ENCODE measurements around the gene NTN5. TPM values are rescaled to one million over a fixed set of nuclear protein-coding genes. Genes with fewer than 3 reads are reported as not detected.

NTN5 gene
- total and polyA plus RNA-seq, 2 of the 4 experiments (the other 2 are of a cell fraction): 0.19 TPM; not detected in 1

DNA sequence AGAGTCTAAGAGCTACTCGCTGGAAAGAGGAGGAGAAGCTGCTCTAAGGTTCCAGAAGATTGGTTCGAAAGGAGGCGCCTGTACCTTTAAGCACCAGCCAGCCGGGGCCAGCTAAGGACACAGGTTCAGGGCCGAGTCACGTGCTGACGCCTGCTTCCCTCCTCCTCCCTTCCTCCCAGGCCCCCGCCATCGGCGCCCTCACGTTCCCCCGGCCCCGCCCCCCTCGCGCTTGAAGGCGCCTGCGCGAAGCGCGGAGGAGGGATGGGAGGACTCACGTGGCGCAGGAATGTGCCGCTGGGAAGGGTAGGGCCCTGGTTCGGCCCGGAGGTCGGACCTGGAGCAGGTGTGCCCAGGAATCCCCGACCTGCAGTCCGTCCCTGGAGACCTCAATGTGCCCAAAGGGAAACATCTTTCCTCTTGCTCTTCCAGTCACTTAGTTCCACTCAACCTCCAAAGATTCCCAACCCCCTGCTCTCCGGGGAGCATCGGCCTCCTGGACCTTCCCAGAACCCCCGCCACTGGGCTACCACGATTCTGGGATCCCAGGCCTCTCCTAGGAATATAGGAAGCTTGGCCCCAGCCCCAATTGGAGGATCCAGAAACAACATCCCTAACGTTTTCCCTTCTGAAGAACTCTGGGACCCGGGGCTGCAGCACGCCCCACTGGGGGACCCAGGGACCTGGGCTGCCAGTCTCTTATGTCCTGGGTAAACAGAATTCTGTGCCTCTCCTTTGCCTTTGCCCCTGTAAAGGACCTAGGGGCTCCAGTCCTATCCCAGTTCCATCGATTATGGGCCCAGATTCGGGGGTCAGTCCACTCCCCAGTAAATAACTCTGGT, 38.2 kb downstream of the NTN5 start:
- intact Hi-C loops (cut with micrococcal nuclease) (no loop called here), in situ Hi-C loops (cut with MboI; ENCODE audit: low sequenced_read_pairs) (no loop called here), dilution Hi-C loops (cut with HindIII; ENCODE audit: low sequenced_read_pairs, unreplicated experiment) (no loop called here)
- peaks cover 43% of the 10 kb centered on the region for H3K4me1 ChIP-seq (ENCODE audit: control insufficient read depth, insufficient read depth, low read length)
- peak; percentile 92 for DNase-seq
- peak overlapping the region; percentile 91 for H2AFZ ChIP-seq (replicated peaks; ENCODE audit: low read length, poor library complexity)
- H4K8ac ChIP-seq (ENCODE audit: low read depth in 2 of 2, low read length in 2 of 2): peak overlapping the region; percentile 92 to 99
- H3K4me2 ChIP-seq (ENCODE audit: low read depth, low read length): peak overlapping the region; percentile 67
- peak overlapping the region; percentile 91 for H2BK5ac ChIP-seq (ENCODE audit: low read depth, low read length, poor library complexity, severe bottlenecking)
- no peaks in the 10 kb centered on the region for H3K9me3 ChIP-seq (ENCODE audit: control insufficient read depth, insufficient read depth, low read length)
- H3K4ac ChIP-seq (ENCODE audit: low read depth, low read length): peak overlapping the region; percentile 96
- H2BK15ac ChIP-seq (ENCODE audit: low read depth, low read length): peak overlapping the region; percentile 96
- no peaks in the 10 kb centered on the region for H3K27me3 ChIP-seq (ENCODE audit: control insufficient read depth, insufficient read depth, low read length)
- H2AK9ac ChIP-seq (replicated peaks; ENCODE audit: low read depth, low read length, poor library complexity): peak overlapping the region; percentile 94
- peak overlapping the region; percentile 61 for H3K23ac ChIP-seq (ENCODE audit: low read depth, low read length)
- H3K56ac ChIP-seq (ENCODE audit: extremely low read depth, insufficient read depth, low read length): peak overlapping the region; percentile 63
- H2AK5ac ChIP-seq (ENCODE audit: low read depth, low read length): peak overlapping the region; percentile 98
- H2BK120ac ChIP-seq (ENCODE audit: low read depth, low read length): peak overlapping the region; percentile 97
- peak overlapping the region; percentile 83 for H3K27ac ChIP-seq (ENCODE audit: insufficient read depth, low read length)
- H2BK20ac ChIP-seq (ENCODE audit: low read depth, low read length): peak overlapping the region; percentile 99
- 28% methylated on average over 2 of the region's 37 CpGs; no CpG with 5 or more reads in 1 of the 2 experiments for WGBS, 2 experiments (ENCODE audit: extremely low coverage in 2 of 2, insufficient read length in 1 of 2)
- H4K5ac ChIP-seq (ENCODE audit: low read depth, low read length): peak overlapping the region; percentile 95
- TF ChIP-seq RFX5 (IDR thresholded peaks at IDR 0.05; ENCODE audit: low read depth, low read length) (no peak), BHLHE40 (IDR thresholded peaks at IDR 0.05; ENCODE audit: low read depth, low read length) (peak; percentile 98), NFE2L2 (IDR thresholded peaks at IDR 0.05; ENCODE audit: low read depth, low read length) (0 out of 2 replicates have a peak, but pooled peaks have one; percentile 13), MAFK (IDR thresholded peaks at IDR 0.05; ENCODE audit: low read depth, low read length) (no peak), RCOR1 (IDR thresholded peaks at IDR 0.05; ENCODE audit: insufficient replicate concordance, low read length) (no peak), RAD21 (IDR thresholded peaks at IDR 0.05; ENCODE audit: low read length) (no peak), SMC3 (IDR thresholded peaks at IDR 0.05; ENCODE audit: low read depth, low read length) (no peak), USF2 (IDR thresholded peaks at IDR 0.05; ENCODE audit: low read depth, low read length) (peak; percentile 94), CHD1 (IDR thresholded peaks at IDR 0.05; ENCODE audit: low read depth, low read length) (no peak), MAZ (IDR thresholded peaks at IDR 0.05; ENCODE audit: borderline replicate concordance, low read depth, low read length) (peak; percentile 99), ELK1 (IDR thresholded peaks at IDR 0.05; ENCODE audit: borderline replicate concordance, low read depth, low read length) (no peak), CEBPB (IDR thresholded peaks at IDR 0.05; ENCODE audit: low read depth, low read length) (no peak)
- H3K14ac ChIP-seq (replicated peaks; ENCODE audit: low read depth, low read length): peak overlapping the region; percentile 95
- H4K20me1 ChIP-seq (ENCODE audit: insufficient read depth, low read length): peaks cover 4% of the 10 kb centered on the region; the same call in 1 of the 2 replicates
- H3K9ac ChIP-seq (ENCODE audit: low read depth, low read length): peak overlapping the region; percentile 71
- H3K4me3 ChIP-seq (ENCODE audit: insufficient read depth, low read depth, low read length): peak overlapping the region; percentile 15; the same call in 1 of the 2 replicates
- H3K79me1 ChIP-seq (ENCODE audit: low read depth in 1 of 2, low read length in 2 of 2): peaks cover 0 to 18% of the 10 kb centered on the region in 2 experiments; a peak in 3 of 4 replicates
- peak overlapping the region; percentile 92 for H3K18ac ChIP-seq (ENCODE audit: low read depth, low read length)
- H4K91ac ChIP-seq (ENCODE audit: insufficient read depth, low read depth, low read length): peak overlapping the region; percentile 95
- POLR2A ChIA-PET (ENCODE audit: unreplicated experiment): interaction anchor here (0.7 kb wide), 1 partner anchor 14 kb away, joined by 3 read pairs; no protein-coding TSS in a partner anchor
- peaks cover 28% of the 10 kb centered on the region for H3K9me1 ChIP-seq (ENCODE audit: insufficient read depth, low read length)
- CTCF ChIA-PET: no interaction called here
- BruUV-seq (replicated peaks): no TSS peak
- no peaks in the 10 kb centered on the region; the same call in 1 of the 2 replicates for H3K36me3 ChIP-seq (ENCODE audit: control insufficient read depth, insufficient read depth, low read length)
- ATAC-seq (ENCODE audit: low read depth): peak; percentile 40

Data from IMR-90 (cell line).